B cell (primary cell): ENCODE data around the gene ETAA1. TPM values are rescaled to one million over a fixed set of nuclear protein-coding genes. Genes with fewer than 3 reads are reported as not detected.

Source experiments
- ATAC-seq: fragments of 200-7000 bp; cut with Tn5 transposase; one replicate; pipeline ENCODE4 v1.10.0; 2021; ENCODE audit warnings: low read depth, mild to moderate bottlenecking, moderate number of reproducible peaks, moderate library complexity
- CTCF ChIA-PET: fragments of 350-600 bp; sonication (Branson Sonifier 250); formaldehyde crosslinking; loops from one replicate; lab custom pipeline; 2021; ENCODE audit warnings: antibody characterized with exemption, inconsistent platforms; lab: Charles Lee
- POLR2A ChIA-PET: fragments of 350-600 bp; sonication (Branson Sonifier 250); formaldehyde crosslinking; loops from one replicate; lab custom pipeline; 2021; ENCODE audit warnings: antibody characterized with exemption; lab: Charles Lee
- DNase-seq: peaks from one replicate; pipeline ENCODE4 v3.0.0; 2013
- H2AFZ ChIP-seq: 2 replicates; pipeline ENCODE4 v1.6.1; 2012; ENCODE audit warnings: mild to moderate bottlenecking, low read depth, low read length; ENCODE audit not compliant: insufficient read depth, poor library complexity, severe bottlenecking
- H3K27ac ChIP-seq, 2 donors: 1 replicate in 1 of 2; 2 replicates in 1 of 2; pipeline ENCODE4 v1.5.1; 2012 to 2013; ENCODE audit warnings: low read length in 2 of 2, mild to moderate bottlenecking in 2 of 2, moderate library complexity in 1 of 2
- H3K27me3 ChIP-seq, 4 experiments: fragments of 200-600 bp in 1 of 4; sonication (generic) in 1 of 4; replicated peaks in 1 of 4; 1 replicate in 2 of 4; 2 replicates in 2 of 4; pipeline versions ENCODE4 v1.6.1 to v1.7.0; 2013 to 2016; ENCODE audit warnings: low read length in 3 of 4, mild to moderate bottlenecking in 2 of 4, mixed read lengths in 1 of 4, moderate library complexity in 1 of 4; ENCODE audit not compliant: insufficient read depth in 4 of 4, control insufficient read depth in 3 of 4; ENCODE audit errors: control extremely low read depth in 1 of 4
- H3K36me3 ChIP-seq, 2 experiments: replicated peaks in 1 of 2; 1 replicate in 1 of 2; 2 replicates in 1 of 2; pipeline versions ENCODE4 v1.6.1 to v1.7.1; 2013; ENCODE audit warnings: low read length in 1 of 2; ENCODE audit not compliant: insufficient read depth in 2 of 2, control insufficient read depth in 1 of 2; ENCODE audit errors: control extremely low read depth in 1 of 2, extremely low read depth in 1 of 2
- H3K4me1 ChIP-seq, 2 donors: fragments of 200-600 bp in 1 of 2; sonication (generic) in 1 of 2; 1 replicate in 1 of 2; 2 replicates in 1 of 2; pipeline versions ENCODE4 v1.5.1 to v1.6.1; 2013 to 2017; ENCODE audit warnings: low read length in 2 of 2; ENCODE audit not compliant: control insufficient read depth in 2 of 2, insufficient read depth in 2 of 2
- H3K4me2 ChIP-seq: replicated peaks from 2 replicates; pipeline ENCODE3; 2012; ENCODE audit warnings: mild to moderate bottlenecking, low read depth, low read length; ENCODE audit not compliant: poor library complexity, severe bottlenecking
- H3K4me3 ChIP-seq, 5 experiments: fragments of 200-600 bp in 1 of 5; sonication (generic) in 1 of 5; 1 replicate in 3 of 5; 2 replicates in 2 of 5; pipeline versions ENCODE4 v1.5.1 to v1.7.0; 2011 to 2016; ENCODE audit warnings: low read length in 4 of 5, mild to moderate bottlenecking in 4 of 5, low read depth in 2 of 5, control low read depth in 1 of 5, moderate library complexity in 1 of 5; ENCODE audit not compliant: insufficient read depth in 1 of 5; ENCODE audit errors: control extremely low read depth in 1 of 5, extremely low read depth in 1 of 5
- H3K79me2 ChIP-seq: fragments of 200-600 bp; sonication (generic); one replicate; pipeline ENCODE4 v1.6.0; 2016; ENCODE audit warnings: low read length; ENCODE audit not compliant: control insufficient read depth, insufficient read depth
- H3K9ac ChIP-seq: fragments of 200-600 bp; sonication (generic); 2 replicates; pipeline ENCODE4 v1.6.1; 2017; ENCODE audit warnings: mild to moderate bottlenecking, low read length, moderate library complexity
- H3K9me3 ChIP-seq, 3 donors: one replicate each; pipeline versions ENCODE4 v1.6.1 to v1.7.1; 2013; ENCODE audit warnings: low read length in 2 of 3; ENCODE audit not compliant: control insufficient read depth in 2 of 3, insufficient read depth in 1 of 3; ENCODE audit errors: control extremely low read depth in 1 of 3
- H4K20me1 ChIP-seq: 2 replicates; pipeline ENCODE4 v1.6.0; 2012; ENCODE audit warnings: mild to moderate bottlenecking, low read length; ENCODE audit not compliant: insufficient read depth, control insufficient read depth, poor library complexity, severe bottlenecking
- H3K27ac Mint-ChIP-seq: one replicate; pipeline ENCODE4 v1.8.0; 2021; ENCODE audit warnings: mixed read lengths
- H3K27me3 Mint-ChIP-seq: one replicate; pipeline ENCODE4 v1.8.0; 2021; ENCODE audit warnings: mixed read lengths
- H3K4me1 Mint-ChIP-seq: one replicate; pipeline ENCODE4 v1.8.0; 2021; ENCODE audit warnings: mixed read lengths
- H3K4me3 Mint-ChIP-seq: one replicate; pipeline ENCODE4 v1.8.0; 2021; ENCODE audit warnings: mixed read lengths
- H3K9me3 Mint-ChIP-seq: one replicate; pipeline ENCODE4 v1.8.0; 2022; ENCODE audit warnings: mixed read lengths; ENCODE audit not compliant: insufficient read depth
- EZH2 ChIP-seq: IDR thresholded peaks from 2 replicates; pipeline ENCODE4 v1.6.1; 2012; ENCODE audit warnings: borderline replicate concordance, low read depth, mild to moderate bottlenecking, moderate library complexity, low read length; ENCODE audit not compliant: insufficient read depth, poor library complexity, severe bottlenecking
- WGBS: methylation state at CpG from one replicate; pipeline ENCODE4 v1.1.5; 2013; ENCODE audit warnings: missing lambda C conversion rate; ENCODE audit not compliant: insufficient coverage; 5-methylcytosine and 5-hydroxymethylcytosine counted together
- intact Hi-C: fragments of 100-400 bp; cut with micrococcal nuclease; formaldehyde crosslinking; loops from one replicate; pipeline ENCODE4 v1.10.0; 2022
- polyA plus RNA-seq: library from polyadenylated mRNA; depleted of rRNA; stranded (reverse); fragments of >200 nt; gene quantifications from 2 replicates; pipeline ENCODE4 v1.2.3, GENCODE V29; 2012
- total RNA-seq, 2 donors: library from RNA; stranded (reverse); fragments of 120-200 nt in 1 of 2; gene quantifications; 1 replicate in 1 of 2; 2 replicates in 1 of 2; pipeline versions ENCODE4 v1.2.3 to v1.2.4, GENCODE V29; 2013 to 2022
- TF ChIP-seq, protein P1 (sequence below): fragments of 200-600 bp; IDR thresholded peaks from one replicate; pipeline ENCODE4 v1.8.0; 2022; ENCODE audit warnings: antibody characterized with exemption, mild to moderate bottlenecking

The ETAA1 gene
- total and polyA plus RNA-seq, 2 donors (not counting 1 experiment from before 2014, with no cell fraction given) = 6.2 to 15.3 TPM

DNA sequence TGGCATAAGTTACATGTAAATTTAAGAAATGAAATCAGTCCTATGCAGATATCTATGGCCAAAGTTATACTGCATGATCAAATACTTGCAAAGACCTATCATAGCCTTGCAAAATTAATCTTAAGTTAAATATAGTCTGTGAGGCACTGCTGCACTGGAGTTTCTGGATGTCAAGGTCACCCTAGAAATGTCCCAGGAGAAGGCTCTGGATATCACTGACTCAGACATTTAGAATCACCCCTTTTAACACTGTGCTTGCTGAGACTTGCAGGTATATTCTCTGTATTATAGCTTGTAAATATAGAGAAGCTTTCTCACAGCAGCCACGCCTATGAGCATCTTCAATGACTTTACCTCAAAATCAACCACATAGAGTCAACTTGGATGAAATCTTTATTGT, 51.5 kb downstream of the ETAA1 start:
- no peak overlapping the region for H3K27ac Mint-ChIP-seq
- no peak overlapping the region for H3K4me3 Mint-ChIP-seq
- no peak for ATAC-seq
- Histone ChIP-seq H4K20me1 (no peaks in the 10 kb centered on the region), H3K4me1 (no peaks in the 10 kb centered on the region), H3K36me3 (no peaks in the 10 kb centered on the region), H3K27ac (no peak overlapping the region), H2AFZ (no peak overlapping the region), H3K9me3 (no peaks in the 10 kb centered on the region), H3K27me3 (no peaks in the 10 kb centered on the region), H3K79me2 (no peaks in the 10 kb centered on the region), H3K4me2 (no peak overlapping the region), H3K4me3 (no peak overlapping the region), H3K9ac (no peak overlapping the region)
- no peak for DNase-seq
- H3K4me1 Mint-ChIP-seq = no peaks in the 10 kb centered on the region
- intact Hi-C loops = no loop called here
- TF ChIP-seq EZH2 = no peak
- TF ChIP-seq, protein P1, sequence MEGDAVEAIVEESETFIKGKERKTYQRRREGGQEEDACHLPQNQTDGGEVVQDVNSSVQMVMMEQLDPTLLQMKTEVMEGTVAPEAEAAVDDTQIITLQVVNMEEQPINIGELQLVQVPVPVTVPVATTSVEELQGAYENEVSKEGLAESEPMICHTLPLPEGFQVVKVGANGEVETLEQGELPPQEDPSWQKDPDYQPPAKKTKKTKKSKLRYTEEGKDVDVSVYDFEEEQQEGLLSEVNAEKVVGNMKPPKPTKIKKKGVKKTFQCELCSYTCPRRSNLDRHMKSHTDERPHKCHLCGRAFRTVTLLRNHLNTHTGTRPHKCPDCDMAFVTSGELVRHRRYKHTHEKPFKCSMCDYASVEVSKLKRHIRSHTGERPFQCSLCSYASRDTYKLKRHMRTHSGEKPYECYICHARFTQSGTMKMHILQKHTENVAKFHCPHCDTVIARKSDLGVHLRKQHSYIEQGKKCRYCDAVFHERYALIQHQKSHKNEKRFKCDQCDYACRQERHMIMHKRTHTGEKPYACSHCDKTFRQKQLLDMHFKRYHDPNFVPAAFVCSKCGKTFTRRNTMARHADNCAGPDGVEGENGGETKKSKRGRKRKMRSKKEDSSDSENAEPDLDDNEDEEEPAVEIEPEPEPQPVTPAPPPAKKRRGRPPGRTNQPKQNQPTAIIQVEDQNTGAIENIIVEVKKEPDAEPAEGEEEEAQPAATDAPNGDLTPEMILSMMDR = no peak
- CTCF ChIA-PET = no interaction called here
- no CpG with 5 or more reads among the region's 1 CpG for WGBS
- peaks cover 2% of the 10 kb centered on the region for H3K9me3 Mint-ChIP-seq
- POLR2A ChIA-PET = no interaction called here
- peaks cover 20% of the 10 kb centered on the region for H3K27me3 Mint-ChIP-seq

DNA sequence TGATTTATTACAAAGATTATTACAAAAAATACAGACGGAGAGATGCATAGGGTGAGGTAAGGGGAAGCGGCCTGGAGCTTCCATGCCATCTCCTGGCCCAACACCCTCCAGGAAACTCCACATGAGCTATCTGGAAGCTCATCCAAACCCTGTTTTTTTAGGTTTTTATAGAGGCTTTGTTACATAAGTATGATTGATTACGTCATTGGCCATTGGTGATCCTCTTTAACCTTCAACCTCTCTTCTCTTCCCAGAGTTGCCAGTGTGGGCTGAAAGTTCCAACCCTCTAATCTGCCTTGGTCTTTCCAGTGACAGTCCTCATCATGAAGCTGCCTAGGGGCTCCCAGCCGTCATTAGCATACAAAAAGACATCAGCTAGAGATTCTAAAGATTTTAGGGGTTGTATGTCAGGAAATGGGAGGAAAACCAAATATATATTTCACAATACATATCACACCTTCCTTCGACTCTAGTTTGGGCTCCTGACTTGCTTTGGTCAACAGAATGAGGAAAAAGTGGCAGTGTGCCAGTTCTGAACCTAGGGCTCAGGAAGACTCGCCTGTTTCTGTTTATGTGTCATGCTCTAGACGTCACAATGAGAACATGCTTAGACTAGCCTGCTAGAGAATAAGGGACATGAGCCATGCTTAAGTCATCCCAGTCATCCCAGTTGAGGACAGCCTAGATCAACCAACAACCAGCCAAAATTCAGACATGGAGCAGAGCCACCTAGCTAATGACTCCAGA, 54.1 kb downstream of the ETAA1 start:
- intact Hi-C loops = no loop called here
- Histone ChIP-seq H2AFZ (no peak overlapping the region), H3K9me3 (no peaks in the 10 kb centered on the region), H3K4me3 (no peak overlapping the region), H3K4me1 (no peaks in the 10 kb centered on the region), H3K27me3 (no peaks in the 10 kb centered on the region), H3K9ac (no peak overlapping the region), H4K20me1 (no peaks in the 10 kb centered on the region), H3K79me2 (no peaks in the 10 kb centered on the region), H3K4me2 (no peak overlapping the region), H3K27ac (no peak overlapping the region), H3K36me3 (no peaks in the 10 kb centered on the region)
- WGBS = 89% methylated on average over 2 of the region's 7 CpGs
- DNase-seq (no peak), ATAC-seq (no peak)
- Mint-ChIP-seq H3K4me1 (no peaks in the 10 kb centered on the region), H3K4me3 (no peak overlapping the region), H3K27me3 (peaks cover 15% of the 10 kb centered on the region), H3K9me3 (no peaks in the 10 kb centered on the region), H3K27ac (no peak overlapping the region)
- no peak for TF ChIP-seq EZH2
- TF ChIP-seq, protein P1 = no peak
- CTCF ChIA-PET = no interaction called here
- POLR2A ChIA-PET = no interaction called here
